Epithelial cell of proximal tubule (primary cell): ENCODE results near the gene NBL1. TPM values are rescaled to one million over a fixed set of nuclear protein-coding genes. Genes with fewer than 3 reads are reported as not detected.

Experiments used
- DNase-seq: peaks from one replicate; pipeline ENCODE4 v3.0.0-alpha.2; 2011; ENCODE audit warnings: low read depth
- H3K4me3 ChIP-seq: 2 replicates; pipeline ENCODE4 v1.5.1; 2011; ENCODE audit warnings: low read depth, mild to moderate bottlenecking, low read length
- CTCF ChIP-seq: conservative IDR thresholded peaks from 2 replicates; pipeline ENCODE4 v1.5.1; 2012; ENCODE audit warnings: low read depth, mild to moderate bottlenecking, low read length
- total RNA-seq: library from RNA; depleted of rRNA; stranded (reverse); fragments of >200 nt; gene quantifications from 2 replicates; pipeline ENCODE4 v1.2.3, GENCODE V29; 2015

The NBL1 gene
- total RNA-seq, 1 donor from 2014 or later: 64.6 TPM

- no peak for DNase-seq
- no peak overlapping the region for H3K4me3 ChIP-seq
- no peak for TF ChIP-seq CTCF
These were observed 4.1 kb upstream of the NBL1 start for GRCh38 chr1:19639999-19640362.

GRCh38 chr1:19640363-19641316, 3.5 kb upstream of the NBL1 start:
- peak; percentile 3 for TF ChIP-seq CTCF
- DNase-seq: no peak
- H3K4me3 ChIP-seq: no peak overlapping the region

- no peak for DNase-seq
- TF ChIP-seq CTCF: peak; percentile 37
- peak overlapping the region; percentile 69 for H3K4me3 ChIP-seq
These were observed 990 bp upstream of the NBL1 start for GRCh38 chr1:19643121-19643520.

GRCh38 chr1:19644395-19644680, 227 bp downstream of the NBL1 start:
- DNase-seq: no peak
- TF ChIP-seq CTCF: no peak
- H3K4me3 ChIP-seq: peak overlapping the region; percentile 69

GRCh38 chr1:19644681-19645410, 735 bp downstream of the NBL1 start:
- no peak for DNase-seq
- peak overlapping the region; percentile 69 for H3K4me3 ChIP-seq
- no peak for TF ChIP-seq CTCF

- DNase-seq: no peak
- no peak for TF ChIP-seq CTCF
- peak overlapping the region; percentile 69 for H3K4me3 ChIP-seq
These were observed 1.5 kb downstream of the NBL1 start for GRCh38 chr1:19645411-19646251.
